B cell (primary cell): ENCODE results near the gene STX10.

Experiments used
- CTCF ChIP-seq: fragments of 200-600 bp; IDR thresholded peaks from one replicate; pipeline ENCODE4 v1.8.0; 2022; ENCODE audit warnings: antibody characterized with exemption, mild to moderate bottlenecking
- EZH2 ChIP-seq: IDR thresholded peaks from 2 replicates; pipeline ENCODE4 v1.6.1; 2012; ENCODE audit warnings: borderline replicate concordance, low read depth, mild to moderate bottlenecking, moderate library complexity, low read length; ENCODE audit not compliant: insufficient read depth, poor library complexity, severe bottlenecking

- TF ChIP-seq CTCF = no peak
- no peak for TF ChIP-seq EZH2
These were observed 15.2 kb upstream of the STX10 start for GRCh38 chr19:13165162-13165997.
